DND-41 (cell line): Measurements from ENCODE around the gene TRMU.

Source experiments
- ATAC-seq: fragments of 200-7000 bp; cut with Tn5 transposase; 3 replicates; pipeline ENCODE4 v1.9.1; 2021; ENCODE audit warnings: low read depth; ENCODE audit not compliant: insufficient read depth
- DNase-seq: peaks from one replicate; pipeline ENCODE4 v3.0.0-alpha.2; 2020
- H2AFZ ChIP-seq: 2 replicates; pipeline ENCODE4 v1.6.0; 2012; ENCODE audit warnings: low read depth, low read length
- H3K27ac ChIP-seq: 2 replicates; pipeline ENCODE4 v1.5.1; 2012; ENCODE audit warnings: low read length, inconsistent platforms
- H3K27me3 ChIP-seq: fragments of 200-600 bp; sonication (generic); 2 replicates; pipeline ENCODE4 v1.6.0; 2012; ENCODE audit warnings: low read length, mild to moderate bottlenecking, inconsistent platforms; ENCODE audit not compliant: insufficient read depth, poor library complexity
- H3K36me3 ChIP-seq: 2 replicates; pipeline ENCODE4 v1.5.1; 2012; ENCODE audit warnings: low read length, inconsistent platforms; ENCODE audit not compliant: insufficient read depth
- H3K4me1 ChIP-seq: 2 replicates; pipeline ENCODE4 v1.5.1; 2012; ENCODE audit warnings: mild to moderate bottlenecking, low read length; ENCODE audit not compliant: insufficient read depth
- H3K4me2 ChIP-seq: 2 replicates; pipeline ENCODE4 v1.6.0; 2012; ENCODE audit warnings: mild to moderate bottlenecking, moderate library complexity, low read length, inconsistent platforms; ENCODE audit not compliant: insufficient read depth
- H3K4me3 ChIP-seq, 2 experiments: fragments of 200-600 bp in 1 of 2; shearing (Covaris generic) in 1 of 2; 2 replicates each; pipeline ENCODE4 v1.5.1; 2012 to 2016; ENCODE audit warnings: inconsistent platforms in 2 of 2, low read length in 2 of 2, mild to moderate bottlenecking in 2 of 2, low read depth in 1 of 2, moderate library complexity in 1 of 2
- H3K79me2 ChIP-seq: 2 replicates; pipeline ENCODE4 v1.6.0; 2012; ENCODE audit warnings: low read length, inconsistent platforms; ENCODE audit not compliant: insufficient read depth
- H3K9ac ChIP-seq: 2 replicates; pipeline ENCODE4 v1.6.0; 2012; ENCODE audit warnings: low read depth, mild to moderate bottlenecking, inconsistent platforms, low read length, moderate library complexity
- H3K9me3 ChIP-seq: 2 replicates; pipeline ENCODE4 v1.5.1; 2012; ENCODE audit warnings: low read length, moderate library complexity, mild to moderate bottlenecking, inconsistent platforms; ENCODE audit not compliant: insufficient read depth, severe bottlenecking
- H4K20me1 ChIP-seq: 2 replicates; pipeline ENCODE4 v1.6.0; 2012; ENCODE audit warnings: low read length; ENCODE audit not compliant: insufficient read depth
- CTCF ChIP-seq: IDR thresholded peaks from 2 replicates; pipeline ENCODE4 v1.5.1; 2012; ENCODE audit warnings: borderline replicate concordance, low read length, moderate library complexity, mild to moderate bottlenecking; ENCODE audit not compliant: poor library complexity, severe bottlenecking; ENCODE audit errors: extremely low read depth
- EZH2 ChIP-seq: IDR thresholded peaks from 3 replicates; pipeline ENCODE4 v1.6.1; 2012; ENCODE audit warnings: borderline replicate concordance, low read depth, mild to moderate bottlenecking, moderate library complexity, low read length, inconsistent platforms; ENCODE audit not compliant: severe bottlenecking

TRMU gene

GRCh38 chr22:46315976-46316375 lies 19.5 kb upstream of the TRMU start:
- Histone ChIP-seq H2AFZ (no peak overlapping the region), H3K27me3 (no peaks in the 10 kb centered on the region), H4K20me1 (peaks cover 47% of the 10 kb centered on the region), H3K9ac (no peak overlapping the region), H3K4me1 (no peaks in the 10 kb centered on the region), H3K4me3 (no peak overlapping the region), H3K27ac (no peak overlapping the region), H3K36me3 (peaks cover 95% of the 10 kb centered on the region), H3K9me3 (no peaks in the 10 kb centered on the region), H3K4me2 (no peak overlapping the region), H3K79me2 (peaks cover 86% of the 10 kb centered on the region)
- TF ChIP-seq CTCF (no peak), EZH2 (no peak)
- no peak for ATAC-seq
- no peak for DNase-seq

- Histone ChIP-seq H3K27ac (no peak overlapping the region), H3K4me1 (no peaks in the 10 kb centered on the region), H3K79me2 (peaks cover 82% of the 10 kb centered on the region), H3K9ac (no peak overlapping the region), H4K20me1 (peaks cover 55% of the 10 kb centered on the region), H3K36me3 (peaks cover 92% of the 10 kb centered on the region), H3K27me3 (no peaks in the 10 kb centered on the region), H2AFZ (no peak overlapping the region), H3K4me2 (no peak overlapping the region), H3K4me3 (no peak overlapping the region), H3K9me3 (no peaks in the 10 kb centered on the region)
- ATAC-seq (no peak), DNase-seq (no peak)
- no peak for TF ChIP-seq CTCF
- TF ChIP-seq EZH2: no peak
These were observed 17.9 kb upstream of the TRMU start for GRCh38 chr22:46317646-46318045.

GRCh38 chr22:46318576-46318975 lies 16.9 kb upstream of the TRMU start:
- ATAC-seq (no peak), DNase-seq (no peak)
- H3K4me2 ChIP-seq: no peak overlapping the region
- peaks cover 86% of the 10 kb centered on the region for H3K79me2 ChIP-seq
- no peaks in the 10 kb centered on the region for H3K9me3 ChIP-seq
- H3K36me3 ChIP-seq: peaks cover 94% of the 10 kb centered on the region
- no peak overlapping the region for H2AFZ ChIP-seq
- no peak overlapping the region for H3K4me3 ChIP-seq
- H3K27ac ChIP-seq: no peak overlapping the region
- no peak overlapping the region for H3K9ac ChIP-seq
- no peaks in the 10 kb centered on the region for H3K4me1 ChIP-seq
- H3K27me3 ChIP-seq: no peaks in the 10 kb centered on the region
- peaks cover 58% of the 10 kb centered on the region for H4K20me1 ChIP-seq
- TF ChIP-seq CTCF (no peak), EZH2 (no peak)

- DNase-seq (no peak), ATAC-seq (no peak)
- TF ChIP-seq EZH2: no peak
- no peak for TF ChIP-seq CTCF
- Histone ChIP-seq H3K4me2 (no peak overlapping the region), H3K27ac (no peak overlapping the region), H3K9ac (no peak overlapping the region), H4K20me1 (peaks cover 57% of the 10 kb centered on the region), H2AFZ (no peak overlapping the region), H3K4me3 (no peak overlapping the region), H3K9me3 (no peaks in the 10 kb centered on the region), H3K4me1 (no peaks in the 10 kb centered on the region), H3K79me2 (peaks cover 82% of the 10 kb centered on the region), H3K36me3 (peaks cover 94% of the 10 kb centered on the region), H3K27me3 (no peaks in the 10 kb centered on the region)
These were observed 16.2 kb upstream of the TRMU start for GRCh38 chr22:46319319-46319718.
